ENCODE results near the gene TXNIP.
A peak's percentile ranks its signal among the peaks of the same experiment; 100 is the strongest.

Gene TXNIP

GRCh38 chr1:145996433-145997015 is at the start of gene TXNIP:
TSS of gene TXNIP (minus strand) at chr1:145996579. CDS start at chr1:145996266, 313 bp downstream.
- TF ChIP-seq CTCF (IDR thresholded peaks at IDR 0.05; ENCODE audit: insufficient read depth, low read length, poor library complexity, severe bottlenecking), result no peak

GRCh38 chr1:146039844-146040194 is 43.4 kb upstream of the TXNIP start:
- DNase-seq (ENCODE audit: extremely low read depth, insufficient read length), result no peak
- Histone ChIP-seq H3K36me3 (ENCODE audit: control insufficient read depth, insufficient read depth, low read length) (no peaks in the 10 kb centered on the region), H3K4me3 (replicated peaks; ENCODE audit: low read depth, low read length) (no peak overlapping the region), H3K27me3 (replicated peaks; ENCODE audit: control insufficient read depth, insufficient read depth, low read length) (no peaks in the 10 kb centered on the region)
- TF ChIP-seq CTCF (IDR thresholded peaks at IDR 0.05; ENCODE audit: insufficient read depth, low read length, poor library complexity, severe bottlenecking), result no peak

More at GRCh38 chr1:145996433-145997015, at the start of gene TXNIP:
- Histone ChIP-seq H3K27me3 (replicated peaks; ENCODE audit: control insufficient read depth, insufficient read depth, low read length) (no peaks in the 10 kb centered on the region), H3K36me3 (ENCODE audit: control insufficient read depth, insufficient read depth, low read length) (peaks cover 9% of the 10 kb centered on the region), H3K4me3 (replicated peaks; ENCODE audit: low read depth, low read length) (peak within 1 kb of the TSS; percentile 68)
- DNase-seq (ENCODE audit: extremely low read depth, insufficient read length), result peak; percentile 90

GRCh38 chr1:146036965-146037646 is 40.7 kb upstream of the TXNIP start:
- Histone ChIP-seq H3K27me3 (replicated peaks; ENCODE audit: control insufficient read depth, insufficient read depth, low read length) (no peaks in the 10 kb centered on the region), H3K4me3 (replicated peaks; ENCODE audit: low read depth, low read length) (peak overlapping the region; percentile 67), H3K36me3 (ENCODE audit: control insufficient read depth, insufficient read depth, low read length) (no peaks in the 10 kb centered on the region)
- no peak for TF ChIP-seq CTCF (IDR thresholded peaks at IDR 0.05; ENCODE audit: insufficient read depth, low read length, poor library complexity, severe bottlenecking)
- peak; percentile 74 for DNase-seq (ENCODE audit: extremely low read depth, insufficient read length)

GRCh38 chr1:146036241-146036964 is 40.0 kb upstream of the TXNIP start:
- no peak for TF ChIP-seq CTCF (IDR thresholded peaks at IDR 0.05; ENCODE audit: insufficient read depth, low read length, poor library complexity, severe bottlenecking)
- DNase-seq (ENCODE audit: extremely low read depth, insufficient read length), result peak; percentile 69
- Histone ChIP-seq H3K36me3 (ENCODE audit: control insufficient read depth, insufficient read depth, low read length) (no peaks in the 10 kb centered on the region), H3K27me3 (replicated peaks; ENCODE audit: control insufficient read depth, insufficient read depth, low read length) (no peaks in the 10 kb centered on the region), H3K4me3 (replicated peaks; ENCODE audit: low read depth, low read length) (peak overlapping the region; percentile 67)

GRCh38 chr1:146035048-146035423 is 38.7 kb upstream of the TXNIP start:
- no peaks in the 10 kb centered on the region for H3K27me3 ChIP-seq (replicated peaks; ENCODE audit: control insufficient read depth, insufficient read depth, low read length)
- H3K4me3 ChIP-seq (replicated peaks; ENCODE audit: low read depth, low read length), result peak overlapping the region; percentile 33; the same call in 1 of the 2 replicates
- no peaks in the 10 kb centered on the region for H3K36me3 ChIP-seq (ENCODE audit: control insufficient read depth, insufficient read depth, low read length)
- DNase-seq (ENCODE audit: extremely low read depth, insufficient read length), result no peak
- no peak for TF ChIP-seq CTCF (IDR thresholded peaks at IDR 0.05; ENCODE audit: insufficient read depth, low read length, poor library complexity, severe bottlenecking)
